IMR-90 (cell line): ENCODE measurements around the gene TOR3A. TPM values are rescaled to one million over a fixed set of nuclear protein-coding genes. Genes with fewer than 3 reads are reported as not detected.
A peak's percentile ranks its signal among the peaks of the same experiment; 100 is the strongest.

Experiments
- ATAC-seq: fragments of 200-7000 bp; cut with Tn5 transposase; 2 replicates; pipeline ENCODE4 v1.9.1; 2020; ENCODE audit warnings: low read depth, mild to moderate bottlenecking, moderate library complexity
- BruUV-seq: library from RNA; stranded (reverse); fragments of 400-500 nt; replicated peaks from 2 replicates; lab custom pipeline; 2021; lab: Mats Ljungman, UMichigan
- CTCF ChIA-PET: fragments of 300-600 bp; formaldehyde crosslinking; extraction: SDS; loops from one replicate; lab custom pipeline; 2021; ENCODE audit warnings: antibody characterized with exemption; lab: Yijun Ruan, JAX
- POLR2A ChIA-PET: fragments of 300-600 bp; sonication (Branson Sonifier 250); formaldehyde crosslinking; loops from one replicate; lab custom pipeline; 2022; ENCODE audit warnings: antibody characterized with exemption; ENCODE audit not compliant: unreplicated experiment; lab: Charles Lee
- DNase-seq: peaks from one replicate; pipeline ENCODE4 v3.0.0; 2013
- H2AFZ ChIP-seq: replicated peaks from 2 replicates; pipeline ENCODE3; 2013; ENCODE audit warnings: low read length, mild to moderate bottlenecking; ENCODE audit not compliant: poor library complexity
- H2AK5ac ChIP-seq: 2 replicates; pipeline ENCODE4 v1.6.1; 2013; ENCODE audit warnings: low read depth, low read length, inconsistent platforms
- H2AK9ac ChIP-seq: replicated peaks from 2 replicates; pipeline ENCODE3; 2013; ENCODE audit warnings: mild to moderate bottlenecking, low read depth, low read length, moderate library complexity; ENCODE audit not compliant: poor library complexity
- H2BK120ac ChIP-seq: 2 replicates; pipeline ENCODE4 v1.6.1; 2013; ENCODE audit warnings: low read depth, low read length, inconsistent platforms
- H2BK15ac ChIP-seq: 3 replicates; pipeline ENCODE4 v1.6.1; 2013; ENCODE audit warnings: low read depth, low read length, inconsistent platforms
- H2BK20ac ChIP-seq: 2 replicates; pipeline ENCODE4 v1.6.1; 2013; ENCODE audit warnings: low read depth, mild to moderate bottlenecking, inconsistent platforms, low read length, moderate library complexity
- H2BK5ac ChIP-seq: 2 replicates; pipeline ENCODE4 v1.6.1; 2013; ENCODE audit warnings: mild to moderate bottlenecking, low read depth, low read length, inconsistent platforms; ENCODE audit not compliant: poor library complexity, severe bottlenecking
- H3K14ac ChIP-seq: replicated peaks from 2 replicates; pipeline ENCODE4 v1.6.1; 2013; ENCODE audit warnings: low read depth, low read length, inconsistent platforms
- H3K18ac ChIP-seq: 2 replicates; pipeline ENCODE4 v1.6.1; 2013; ENCODE audit warnings: low read depth, low read length, control low read depth
- H3K23ac ChIP-seq: 2 replicates; pipeline ENCODE4 v1.6.1; 2013; ENCODE audit warnings: low read depth, low read length, inconsistent platforms
- H3K27ac ChIP-seq: 2 replicates; pipeline ENCODE4 v1.5.1; 2013; ENCODE audit warnings: mild to moderate bottlenecking, control low read depth, low read length; ENCODE audit not compliant: insufficient read depth
- H3K27me3 ChIP-seq: 2 replicates; pipeline ENCODE4 v1.6.1; 2013; ENCODE audit warnings: low read length; ENCODE audit not compliant: control insufficient read depth, insufficient read depth
- H3K36me3 ChIP-seq: 2 replicates; pipeline ENCODE4 v1.6.1; 2013; ENCODE audit warnings: low read length, mixed read lengths; ENCODE audit not compliant: control insufficient read depth, insufficient read depth
- H3K4ac ChIP-seq: 2 replicates; pipeline ENCODE4 v1.6.1; 2013; ENCODE audit warnings: low read depth, low read length, inconsistent platforms
- H3K4me1 ChIP-seq: 2 replicates; pipeline ENCODE4 v1.6.1; 2013; ENCODE audit warnings: low read length, mixed read lengths; ENCODE audit not compliant: control insufficient read depth, insufficient read depth
- H3K4me2 ChIP-seq: 2 replicates; pipeline ENCODE4 v1.6.1; 2013; ENCODE audit warnings: low read depth, mild to moderate bottlenecking, control low read depth, low read length, moderate library complexity
- H3K4me3 ChIP-seq: 2 replicates; pipeline ENCODE4 v1.5.1; 2013; ENCODE audit warnings: low read depth, mild to moderate bottlenecking, control low read depth, low read length, moderate library complexity; ENCODE audit not compliant: insufficient read depth
- H3K56ac ChIP-seq: 2 replicates; pipeline ENCODE4 v1.6.1; 2013; ENCODE audit warnings: low read length, inconsistent platforms; ENCODE audit not compliant: insufficient read depth; ENCODE audit errors: extremely low read depth
- H3K79me1 ChIP-seq, 2 experiments: 2 replicates each; pipeline ENCODE4 v1.6.1; 2013; ENCODE audit warnings: low read length in 2 of 2, inconsistent platforms in 1 of 2, low read depth in 1 of 2
- H3K9ac ChIP-seq: 2 replicates; pipeline ENCODE4 v1.6.1; 2013; ENCODE audit warnings: low read depth, low read length, control low read depth
- H3K9me1 ChIP-seq: 2 replicates; pipeline ENCODE4 v1.6.1; 2013; ENCODE audit warnings: low read length, inconsistent platforms; ENCODE audit not compliant: insufficient read depth
- H3K9me3 ChIP-seq: 2 replicates; pipeline ENCODE4 v1.6.1; 2013; ENCODE audit warnings: low read length; ENCODE audit not compliant: control insufficient read depth, insufficient read depth
- H4K20me1 ChIP-seq: 2 replicates; pipeline ENCODE4 v1.6.1; 2013; ENCODE audit warnings: low read length, inconsistent platforms; ENCODE audit not compliant: insufficient read depth
- H4K5ac ChIP-seq: 2 replicates; pipeline ENCODE4 v1.6.1; 2013; ENCODE audit warnings: mild to moderate bottlenecking, low read depth, low read length, control low read depth
- H4K8ac ChIP-seq, 2 experiments: 2 replicates each; pipeline ENCODE4 v1.6.1; 2013; ENCODE audit warnings: low read depth in 2 of 2, low read length in 2 of 2, control low read depth in 1 of 2, inconsistent platforms in 1 of 2
- H4K91ac ChIP-seq: 2 replicates; pipeline ENCODE4 v1.6.1; 2013; ENCODE audit warnings: low read depth, low read length, inconsistent platforms; ENCODE audit not compliant: insufficient read depth
- BHLHE40 ChIP-seq: fragments of 150-350 bp; IDR thresholded peaks from 2 replicates; pipeline ENCODE4 v1.6.1; 2016; ENCODE audit warnings: mild to moderate bottlenecking, low read depth, low read length
- CEBPB ChIP-seq: IDR thresholded peaks from 2 replicates; pipeline ENCODE4 v1.6.1; 2012; ENCODE audit warnings: low read depth, low read length, improper control_type of control experiment
- CHD1 ChIP-seq: IDR thresholded peaks from 2 replicates; pipeline ENCODE4 v1.6.1; 2012; ENCODE audit warnings: low read depth, low read length, improper control_type of control experiment
- CTCF ChIP-seq: conservative IDR thresholded peaks from 2 replicates; pipeline ENCODE4 v1.5.1; 2012; ENCODE audit warnings: mild to moderate bottlenecking, low read depth, low read length, improper control_type of control experiment
- FOS ChIP-seq: fragments of 150-350 bp; IDR thresholded peaks from 2 replicates; pipeline ENCODE4 v1.6.1; 2016; ENCODE audit warnings: low read depth, low read length
- MAFK ChIP-seq: IDR thresholded peaks from 2 replicates; pipeline ENCODE4 v1.6.1; 2012; ENCODE audit warnings: low read depth, low read length, improper control_type of control experiment
- MAZ ChIP-seq: IDR thresholded peaks from 2 replicates; pipeline ENCODE4 v1.6.1; 2012; ENCODE audit warnings: low read depth, mild to moderate bottlenecking, low read length, improper control_type of control experiment, moderate library complexity, borderline replicate concordance
- MXI1 ChIP-seq: IDR thresholded peaks from 2 replicates; pipeline ENCODE4 v1.6.1; 2012; ENCODE audit warnings: low read depth, mild to moderate bottlenecking, low read length, moderate library complexity, borderline replicate concordance
- NFE2L2 ChIP-seq: fragments of 150-350 bp; IDR thresholded peaks from 2 replicates; pipeline ENCODE4 v1.6.1; 2016; ENCODE audit warnings: low read depth, mild to moderate bottlenecking, low read length
- POLR2A ChIP-seq: IDR thresholded peaks from 2 replicates; pipeline ENCODE4 v1.6.1; 2012; ENCODE audit warnings: mild to moderate bottlenecking, low read depth, low read length
- RAD21 ChIP-seq: IDR thresholded peaks from 2 replicates; pipeline ENCODE4 v1.6.1; 2012; ENCODE audit warnings: low read length, improper control_type of control experiment
- RCOR1 ChIP-seq: IDR thresholded peaks from 2 replicates; pipeline ENCODE4 v1.6.1; 2012; ENCODE audit warnings: mild to moderate bottlenecking, low read length, improper control_type of control experiment; ENCODE audit not compliant: insufficient replicate concordance
- RFX5 ChIP-seq: IDR thresholded peaks from 2 replicates; pipeline ENCODE4 v1.8.0; 2012; ENCODE audit warnings: low read depth, mild to moderate bottlenecking, low read length, moderate library complexity
- SMC3 ChIP-seq: fragments of 150-350 bp; IDR thresholded peaks from 2 replicates; pipeline ENCODE4 v1.6.1; 2016; ENCODE audit warnings: low read depth, mild to moderate bottlenecking, antibody characterized with exemption, low read length, moderate library complexity
- USF2 ChIP-seq: fragments of 150-350 bp; IDR thresholded peaks from 2 replicates; pipeline ENCODE4 v1.6.1; 2017; ENCODE audit warnings: mild to moderate bottlenecking, antibody characterized with exemption, low read length, low read depth
- WGBS, 2 experiments: methylation state at CpG; one replicate each; pipeline versions ENCODE4 v1.1.5 to v1.1.7; 2013; ENCODE audit warnings: missing lambda C conversion rate in 2 of 2; ENCODE audit not compliant: insufficient read length in 1 of 2; ENCODE audit errors: extremely low coverage in 2 of 2; 5-methylcytosine and 5-hydroxymethylcytosine counted together
- dilution Hi-C: fragments of 300-500 bp; cut with HindIII; formaldehyde crosslinking; loops from one replicate; pipeline ENCODE4 v1.14.3; 2018; ENCODE audit warnings: low sequenced_read_pairs; ENCODE audit not compliant: unreplicated experiment
- in situ Hi-C: fragments of 300-500 bp; cut with MboI; formaldehyde crosslinking; loops from 3 replicates; pipeline ENCODE4 v1.14.3; 2019; ENCODE audit warnings: low sequenced_read_pairs, inconsistent platforms, mixed read lengths
- intact Hi-C: fragments of 100-400 bp; cut with micrococcal nuclease; formaldehyde crosslinking; loops from 2 replicates; pipeline ENCODE4 v1.10.0; 2022
- polyA plus RNA-seq, 3 experiments: library from polyadenylated mRNA; depleted of rRNA; stranded (reverse); fragments of >200 nt; gene quantifications; 2 replicates each; pipeline ENCODE4 v1.2.3, GENCODE V29; 2012; ENCODE audit warnings: low replicate concordance in 1 of 3
- total RNA-seq: library from RNA; depleted of rRNA; stranded (reverse); fragments of >200 nt; gene quantifications from 2 replicates; pipeline ENCODE4 v1.2.3, GENCODE V29; 2012

The TOR3A gene
- total and polyA plus RNA-seq, 2 of the 4 experiments (the other 2 are of a cell fraction) = 16.8 to 22.2 TPM

GRCh38 chr1:179087665-179088064, 5.8 kb downstream of the TOR3A start:
- Histone ChIP-seq H4K8ac (no peak overlapping the region), H3K9me1 (peaks cover 15% of the 10 kb centered on the region; the same call in 1 of the 2 replicates), H2AK9ac (peak overlapping the region; percentile 23), H3K27me3 (no peaks in the 10 kb centered on the region), H3K36me3 (peaks cover 20% of the 10 kb centered on the region), H4K5ac (no peak overlapping the region), H3K23ac (no peak overlapping the region), H4K91ac (no peak overlapping the region), H3K4ac (no peak overlapping the region), H3K56ac (no peak overlapping the region), H2BK15ac (no peak overlapping the region), H2BK5ac (no peak overlapping the region), H4K20me1 (peaks cover 3% of the 10 kb centered on the region; the same call in 1 of the 2 replicates), H3K4me3 (no peak overlapping the region), H3K79me1 (peaks cover 11 to 64% of the 10 kb centered on the region in 2 experiments), H3K4me1 (peaks cover 10% of the 10 kb centered on the region), H2AFZ (peak overlapping the region; percentile 49), H2BK20ac (no peak overlapping the region), H3K4me2 (no peak overlapping the region), H3K14ac (no peak overlapping the region), H3K27ac (no peak overlapping the region), H2AK5ac (no peak overlapping the region), H3K18ac (no peak overlapping the region), H3K9me3 (no peaks in the 10 kb centered on the region), H3K9ac (no peak overlapping the region), H2BK120ac (no peak overlapping the region)
- no peak for TF ChIP-seq POLR2A
- TF ChIP-seq BHLHE40 = no peak
- TF ChIP-seq MAFK = no peak
- no peak for TF ChIP-seq NFE2L2
- TF ChIP-seq MAZ = no peak
- no peak for TF ChIP-seq RCOR1
- TF ChIP-seq RFX5 = no peak
- TF ChIP-seq RAD21 = no peak
- no peak for TF ChIP-seq FOS
- no peak for TF ChIP-seq USF2
- TF ChIP-seq MXI1 = no peak
- no peak for TF ChIP-seq CEBPB
- no peak for TF ChIP-seq SMC3
- TF ChIP-seq CTCF = no peak
- TF ChIP-seq CHD1 = no peak
- in situ Hi-C loops = no loop called here
- CTCF ChIA-PET = no interaction called here
- intact Hi-C loops = no loop called here
- WGBS, 2 experiments = 50% methylated on average over 2 of the region's 11 CpGs; no CpG with 5 or more reads in 1 of the 2 experiments
- BruUV-seq = no TSS peak
- dilution Hi-C loops = no loop called here
- POLR2A ChIA-PET = interaction anchor here (0.6 kb wide), 1 partner anchor 503 kb away, joined by 4 read pairs; no protein-coding TSS in a partner anchor
- ATAC-seq (peak; percentile 19; the same call in 1 of the 2 replicates), DNase-seq (no peak)
